Breast epithelium (tissue), 4 donors: ENCODE measurements around the gene OR5K4. TPM values are rescaled to one million over a fixed set of nuclear protein-coding genes. Genes with fewer than 3 reads are reported as not detected.

ENCODE experiments used
- DNase-seq, 2 donors: peaks; one replicate each; pipeline ENCODE4 v3.0.0-alpha.2; 2019; ENCODE audit warnings: low spot score in 2 of 2
- H3K27ac ChIP-seq, 2 donors: fragments of 200-600 bp; sonication (generic) in 1 of 2; one replicate each; pipeline ENCODE4 v1.5.1; 2016 to 2019; ENCODE audit warnings: mild to moderate bottlenecking in 1 of 2
- H3K27me3 ChIP-seq, 2 donors: fragments of 200-600 bp; sonication (generic) in 1 of 2; one replicate each; pipeline versions ENCODE4 v1.5.1 to v1.6.0; 2017 to 2019; ENCODE audit warnings: control low read depth in 1 of 2, mild to moderate bottlenecking in 1 of 2
- H3K36me3 ChIP-seq: fragments of 200-600 bp; one replicate; pipeline ENCODE4 v1.5.1; 2019
- H3K4me1 ChIP-seq, 2 donors: fragments of 200-600 bp; sonication (generic); one replicate each; pipeline ENCODE4 v1.5.1; 2016 to 2019; ENCODE audit warnings: control low read depth in 1 of 2
- H3K4me3 ChIP-seq, 3 donors: fragments of 200-600 bp; sonication (generic); 1 replicate in 2 of 3; 2 replicates in 1 of 3; pipeline ENCODE4 v1.5.1; 2016 to 2019; ENCODE audit warnings: mild to moderate bottlenecking in 3 of 3, moderate library complexity in 2 of 3
- H3K9me3 ChIP-seq, 2 donors: fragments of 200-600 bp; sonication (generic) in 1 of 2; one replicate each; pipeline ENCODE4 v1.5.1; 2016 to 2019; ENCODE audit warnings: control low read depth in 1 of 2
- CTCF ChIP-seq, 3 donors: fragments of 450-650 bp; IDR thresholded peaks; one replicate each; pipeline ENCODE4 v1.5.1; 2016 to 2017; ENCODE audit warnings: antibody characterized with exemption in 3 of 3, mild to moderate bottlenecking in 3 of 3, moderate library complexity in 3 of 3
- POLR2A ChIP-seq: fragments of 450-650 bp; IDR thresholded peaks from one replicate; pipeline ENCODE4 v1.6.1; 2016; ENCODE audit warnings: antibody characterized with exemption, mild to moderate bottlenecking, moderate library complexity
- POLR2AphosphoS5 ChIP-seq, 3 donors: sonication (generic); formaldehyde crosslinking; IDR thresholded peaks; one replicate each; pipeline ENCODE4 v1.6.1; 2017; ENCODE audit warnings: antibody characterized with exemption in 3 of 3
- intact Hi-C: fragments of 100-400 bp; cut with DNase I; formaldehyde crosslinking; loops from one replicate; pipeline ENCODE4 v1.15.1; 2023; ENCODE audit warnings: low total_unique reads
- total RNA-seq, 3 donors: library from RNA; depleted of rRNA; stranded (reverse); fragments of >200 nt; gene quantifications; one replicate each; pipeline ENCODE4 v1.1.0, GENCODE V29; 2016

The OR5K4 gene
- total RNA-seq, 3 donors from 2014 or later, result not detected

- DNase-seq, result no peak
- no peak overlapping the region for H3K27ac ChIP-seq
- intact Hi-C loops, result no loop called here
Measured at GRCh38 chr3:98371186-98371585, 17.5 kb downstream of the OR5K4 start.

GRCh38 chr3:98371853-98372252 lies 18.2 kb downstream of the OR5K4 start:
- DNase-seq, result no peak
- TF ChIP-seq POLR2AphosphoS5 (IDR thresholded peaks at IDR 0.05) (no peak), CTCF (IDR thresholded peaks at IDR 0.05) (no peak), POLR2A (no peak)
- no peaks in the 10 kb centered on the region for H3K36me3 ChIP-seq
- H3K27ac ChIP-seq, result no peak overlapping the region
- H3K9me3 ChIP-seq, result no peaks in the 10 kb centered on the region
- H3K4me3 ChIP-seq, result no peak overlapping the region
- H3K4me1 ChIP-seq, result no peaks in the 10 kb centered on the region
- no peaks in the 10 kb centered on the region for H3K27me3 ChIP-seq
- intact Hi-C loops, result no loop called here

More at GRCh38 chr3:98371186-98371585, 17.5 kb downstream of the OR5K4 start:
- Histone ChIP-seq H3K9me3 (no peaks in the 10 kb centered on the region), H3K4me3 (no peak overlapping the region), H3K27me3 (no peaks in the 10 kb centered on the region), H3K36me3 (no peaks in the 10 kb centered on the region), H3K4me1 (no peaks in the 10 kb centered on the region)
- TF ChIP-seq POLR2AphosphoS5 (IDR thresholded peaks at IDR 0.05) (no peak), CTCF (IDR thresholded peaks at IDR 0.05) (no peak), POLR2A (no peak)

- DNase-seq, result no peak
- Histone ChIP-seq H3K9me3 (no peaks in the 10 kb centered on the region), H3K4me1 (no peaks in the 10 kb centered on the region), H3K27me3 (no peaks in the 10 kb centered on the region), H3K27ac (no peak overlapping the region), H3K36me3 (no peaks in the 10 kb centered on the region), H3K4me3 (no peak overlapping the region)
- no peak for TF ChIP-seq POLR2AphosphoS5 (IDR thresholded peaks at IDR 0.05)
- TF ChIP-seq POLR2A, result no peak
- TF ChIP-seq CTCF (IDR thresholded peaks at IDR 0.05), result no peak
- intact Hi-C loops, result no loop called here
Measured at GRCh38 chr3:98372445-98372844, 18.8 kb downstream of the OR5K4 start.

- Histone ChIP-seq H3K4me1 (no peaks in the 10 kb centered on the region), H3K9me3 (no peaks in the 10 kb centered on the region), H3K4me3 (no peak overlapping the region), H3K27me3 (no peaks in the 10 kb centered on the region), H3K36me3 (no peaks in the 10 kb centered on the region), H3K27ac (no peak overlapping the region)
- intact Hi-C loops, result no loop called here
- DNase-seq, result no peak
- TF ChIP-seq POLR2AphosphoS5 (IDR thresholded peaks at IDR 0.05) (no peak), POLR2A (no peak), CTCF (IDR thresholded peaks at IDR 0.05) (no peak)
Measured at GRCh38 chr3:98376631-98377030, 23.0 kb downstream of the OR5K4 start.

- no peaks in the 10 kb centered on the region for H3K27me3 ChIP-seq
- no peak for DNase-seq
- H3K4me3 ChIP-seq, result no peak overlapping the region
- H3K4me1 ChIP-seq, result no peaks in the 10 kb centered on the region
- intact Hi-C loops, result no loop called here
- H3K27ac ChIP-seq, result no peak overlapping the region
- H3K36me3 ChIP-seq, result no peaks in the 10 kb centered on the region
- no peaks in the 10 kb centered on the region for H3K9me3 ChIP-seq
- no peak for TF ChIP-seq CTCF (IDR thresholded peaks at IDR 0.05)
- no peak for TF ChIP-seq POLR2AphosphoS5 (IDR thresholded peaks at IDR 0.05)
- TF ChIP-seq POLR2A, result no peak
Measured at GRCh38 chr3:98388147-98388546, 34.5 kb downstream of the OR5K4 start.
